Measurements from ENCODE around the gene PGM2L1. TPM values are rescaled to one million over a fixed set of nuclear protein-coding genes. Genes with fewer than 3 reads are reported as not detected.

Gene PGM2L1
- polyA plus RNA-seq = 1 to 10 TPM in 2 of 4 donors, under 1 TPM in 2; 0.45 to 3.1 (median 1.2) TPM
- long read RNA-seq, donor 1 = 0 reads
- long read RNA-seq, donor 2 = 0 reads
- long read RNA-seq, donor 3 = 0 reads
- long read RNA-seq, donor 4 = 0 reads
- long read RNA-seq, donor 5 = 0 reads
- long read RNA-seq, donor 6 = 0 reads
- long read RNA-seq, donor 7 = 0 reads
- long read RNA-seq, donor 8 = 0 reads
- long read RNA-seq, donor 9 = 0 reads
- long read RNA-seq, donor 10, full-length matches to known transcripts = 5 of 21 reads
- long read RNA-seq, donor 10, partial matches to known transcripts = 16 of 21 reads
- long read RNA-seq, donor 10, other reads (novel, unspliced or antisense) = 0 of 21 reads

DNA sequence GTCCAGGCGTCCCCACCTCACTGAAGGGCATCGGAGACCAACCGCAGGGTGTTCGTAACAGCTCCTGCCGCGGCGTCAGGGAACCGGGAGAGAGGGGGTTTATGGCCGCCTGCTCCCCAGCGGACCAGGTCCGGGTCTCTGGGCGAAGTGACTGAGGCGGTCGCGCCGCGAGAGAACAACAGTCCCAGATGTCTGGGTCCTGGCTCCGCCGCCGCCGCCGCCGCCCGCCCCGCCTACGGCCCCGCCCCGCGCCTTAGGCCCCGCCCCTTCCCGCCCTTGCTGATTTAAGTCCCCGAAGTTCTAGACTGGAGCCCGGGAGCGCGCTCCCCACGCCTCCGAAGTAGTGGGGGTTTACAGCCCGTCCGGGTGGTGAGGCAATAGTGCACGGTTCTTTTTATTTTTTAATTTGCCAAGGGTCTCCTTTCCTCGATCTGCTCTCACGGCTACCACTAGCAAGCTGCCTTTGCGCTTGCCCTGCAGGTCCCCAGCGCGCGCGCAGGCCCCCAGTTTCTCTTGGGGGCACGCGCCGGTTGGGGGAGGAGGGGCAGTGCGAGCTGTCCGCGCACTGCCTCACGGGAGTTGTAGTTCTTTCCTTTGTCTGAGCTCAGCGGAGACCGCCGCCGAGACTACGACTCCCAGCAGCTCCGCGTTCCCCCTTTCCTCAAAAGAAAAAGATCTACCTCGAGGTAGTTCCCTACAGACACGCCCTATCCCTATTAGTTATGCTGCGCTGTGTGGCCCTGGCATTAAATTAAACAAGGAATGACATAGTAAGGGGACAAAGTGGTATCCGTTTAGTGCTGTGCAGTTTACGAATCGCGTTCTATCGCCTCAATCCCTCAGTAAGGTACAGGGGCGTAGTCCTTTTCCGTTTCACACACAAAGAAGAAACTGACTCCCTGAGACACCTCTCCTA, at the start of gene PGM2L1:
TSS of gene PGM2L1 (minus strand) at position 190 of the 916 bp plus-strand sequence. CDS start 272 bp downstream, outside the sequence.
- H3K4me1 ChIP-seq (ENCODE audit: control insufficient read depth in 3 of 3, insufficient read depth in 2 of 3, low read depth in 1 of 3, low read length in 2 of 3) = peaks cover 0 to 3% (median 0%) of the 10 kb centered on the region in 3 donors
- peak within 1 kb of the TSS; percentile 68 to 92 (median 90) for H3K27ac ChIP-seq (ENCODE audit: low read depth in 1 of 3, low read length in 2 of 3)
- 0 to 1% (median 0%) methylated on average over 52 to 71 of the region's 71 CpGs for WGBS, 3 donors
- FAIRE-seq (no peak), DNase-seq (peak; percentile 96 to 99)
- H3K9me3 ChIP-seq (ENCODE audit: control insufficient read depth in 2 of 2, insufficient read depth in 1 of 2, low read depth in 1 of 2, low read length in 1 of 2) = no peaks in the 10 kb centered on the region
- peak within 1 kb of the TSS; percentile 85 to 95 (median 94) for H3K4me3 ChIP-seq (ENCODE audit: low read depth in 1 of 3, low read length in 3 of 3)
- no peaks in the 10 kb centered on the region for H3K27me3 ChIP-seq (ENCODE audit: control insufficient read depth in 3 of 3, insufficient read depth in 3 of 3, low read length in 3 of 3)
- no peaks in the 10 kb centered on the region for H3K36me3 ChIP-seq (ENCODE audit: control insufficient read depth in 3 of 3, insufficient read depth in 2 of 3, low read depth in 1 of 3, low read length in 3 of 3)

DNA sequence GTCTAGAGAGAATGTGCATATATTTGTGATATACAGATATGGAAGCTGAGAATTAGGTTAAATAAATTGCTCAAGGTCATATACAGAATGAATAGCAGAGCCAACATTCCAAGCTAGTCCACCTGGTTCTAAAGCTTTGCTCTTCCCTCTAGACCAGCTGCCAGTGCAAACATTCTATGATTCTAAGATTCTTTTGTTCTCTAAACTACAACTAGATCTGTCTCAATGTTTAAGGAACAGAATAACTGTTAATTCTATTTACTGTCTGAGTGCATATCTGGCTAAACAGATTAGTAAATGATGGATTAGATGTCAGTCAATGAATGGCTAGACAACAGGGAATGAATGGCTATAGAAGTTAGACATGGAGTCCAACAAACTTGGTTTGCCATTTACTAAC, 49.5 kb upstream of the PGM2L1 start:
- H3K27ac ChIP-seq (ENCODE audit: low read depth in 1 of 3, low read length in 2 of 3) = no peak overlapping the region
- FAIRE-seq (no peak), DNase-seq (no peak)
- H3K27me3 ChIP-seq (ENCODE audit: control insufficient read depth in 3 of 3, insufficient read depth in 3 of 3, low read length in 3 of 3) = no peaks in the 10 kb centered on the region
- H3K36me3 ChIP-seq (ENCODE audit: control insufficient read depth in 3 of 3, insufficient read depth in 2 of 3, low read depth in 1 of 3, low read length in 3 of 3) = no peaks in the 10 kb centered on the region
- peaks cover 0 to 15% (median 7%) of the 10 kb centered on the region in 3 donors for H3K4me1 ChIP-seq (ENCODE audit: control insufficient read depth in 3 of 3, insufficient read depth in 2 of 3, low read depth in 1 of 3, low read length in 2 of 3)
- H3K9me3 ChIP-seq (ENCODE audit: control insufficient read depth in 2 of 2, insufficient read depth in 1 of 2, low read depth in 1 of 2, low read length in 1 of 2) = no peaks in the 10 kb centered on the region
- H3K4me3 ChIP-seq (ENCODE audit: low read depth in 1 of 3, low read length in 3 of 3) = no peak overlapping the region

DNA sequence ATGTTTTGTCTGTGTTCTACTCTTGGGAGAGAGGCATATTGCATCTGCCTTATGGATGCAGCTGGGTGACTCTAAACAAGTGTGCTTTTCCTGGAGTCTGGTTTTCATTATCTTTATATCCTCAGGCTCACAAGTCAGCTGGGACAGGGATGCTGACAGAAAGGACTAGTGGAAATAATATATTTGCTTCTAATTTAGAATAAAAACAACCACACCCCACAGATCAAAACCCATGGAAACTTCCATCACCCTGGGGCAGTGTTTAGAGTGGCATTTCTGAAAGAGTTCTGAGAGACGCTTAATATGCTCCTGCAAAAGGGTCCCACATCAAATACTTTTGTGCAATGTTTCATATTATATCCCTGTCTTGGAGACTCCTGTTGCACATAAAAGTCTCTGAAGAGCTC, 48.3 kb upstream of the PGM2L1 start:
- no peaks in the 10 kb centered on the region for H3K27me3 ChIP-seq (ENCODE audit: control insufficient read depth in 3 of 3, insufficient read depth in 3 of 3, low read length in 3 of 3)
- no peak overlapping the region for H3K27ac ChIP-seq (ENCODE audit: low read depth in 1 of 3, low read length in 2 of 3)
- H3K36me3 ChIP-seq (ENCODE audit: control insufficient read depth in 3 of 3, insufficient read depth in 2 of 3, low read depth in 1 of 3, low read length in 3 of 3) = no peaks in the 10 kb centered on the region
- DNase-seq = no peak
- 86 to 96% (median 88%) methylated on average over 1 of the region's 1 CpG for WGBS, 3 donors
- FAIRE-seq = no peak
- H3K4me1 ChIP-seq (ENCODE audit: control insufficient read depth in 3 of 3, insufficient read depth in 2 of 3, low read depth in 1 of 3, low read length in 2 of 3) = peaks cover 0 to 25% (median 7%) of the 10 kb centered on the region in 3 donors
- H3K9me3 ChIP-seq (ENCODE audit: control insufficient read depth in 2 of 2, insufficient read depth in 1 of 2, low read depth in 1 of 2, low read length in 1 of 2) = no peaks in the 10 kb centered on the region
- H3K4me3 ChIP-seq (ENCODE audit: low read depth in 1 of 3, low read length in 3 of 3) = no peak overlapping the region

DNA sequence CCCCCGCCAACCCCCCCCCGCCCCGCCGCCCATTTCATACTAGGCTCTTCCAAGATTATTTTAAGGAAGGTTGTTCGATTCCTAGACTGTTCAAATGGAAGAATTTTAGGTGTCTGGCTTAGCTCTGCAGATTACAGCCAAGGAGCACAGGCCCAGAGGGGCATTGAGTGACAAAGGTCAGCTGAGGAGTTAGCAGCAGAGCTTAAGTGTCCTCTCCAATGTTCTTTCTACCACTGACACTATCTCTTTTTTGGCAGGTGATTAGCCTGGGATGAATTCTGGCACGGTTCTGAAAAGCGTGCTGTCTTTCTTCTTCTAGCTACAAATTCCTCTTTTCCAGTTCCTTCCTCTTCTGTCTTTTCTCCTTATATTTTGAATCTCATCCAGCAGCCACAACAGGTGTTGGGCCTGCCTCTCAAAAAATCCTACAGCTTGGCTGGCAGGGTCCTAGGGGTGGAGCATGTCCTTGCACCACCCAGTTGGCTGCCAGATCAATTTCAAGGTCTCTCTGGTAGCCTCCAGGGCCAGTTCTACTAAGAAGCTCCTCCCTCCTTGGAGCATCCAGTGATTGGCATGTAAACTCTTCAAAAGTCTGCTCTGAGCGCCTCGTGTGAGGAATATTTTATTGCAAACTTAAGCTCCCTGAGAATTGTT, 46.1 kb upstream of the PGM2L1 start:
- Histone ChIP-seq H3K4me3 (ENCODE audit: low read depth in 1 of 3, low read length in 3 of 3) (no peak overlapping the region), H3K4me1 (ENCODE audit: control insufficient read depth in 3 of 3, insufficient read depth in 2 of 3, low read depth in 1 of 3, low read length in 2 of 3) (peaks cover 0 to 25% (median 7%) of the 10 kb centered on the region in 3 donors), H3K9me3 (ENCODE audit: control insufficient read depth in 2 of 2, insufficient read depth in 1 of 2, low read depth in 1 of 2, low read length in 1 of 2) (peaks cover 0 to 3% of the 10 kb centered on the region in 2 donors), H3K36me3 (ENCODE audit: control insufficient read depth in 3 of 3, insufficient read depth in 2 of 3, low read depth in 1 of 3, low read length in 3 of 3) (no peaks in the 10 kb centered on the region), H3K27me3 (ENCODE audit: control insufficient read depth in 3 of 3, insufficient read depth in 3 of 3, low read length in 3 of 3) (no peaks in the 10 kb centered on the region), H3K27ac (ENCODE audit: low read depth in 1 of 3, low read length in 2 of 3) (no peak overlapping the region)
- 30 to 67% (median 57%) methylated on average over 9 of the region's 9 CpGs for WGBS, 3 donors
- DNase-seq (no peak), FAIRE-seq (no peak)

DNA sequence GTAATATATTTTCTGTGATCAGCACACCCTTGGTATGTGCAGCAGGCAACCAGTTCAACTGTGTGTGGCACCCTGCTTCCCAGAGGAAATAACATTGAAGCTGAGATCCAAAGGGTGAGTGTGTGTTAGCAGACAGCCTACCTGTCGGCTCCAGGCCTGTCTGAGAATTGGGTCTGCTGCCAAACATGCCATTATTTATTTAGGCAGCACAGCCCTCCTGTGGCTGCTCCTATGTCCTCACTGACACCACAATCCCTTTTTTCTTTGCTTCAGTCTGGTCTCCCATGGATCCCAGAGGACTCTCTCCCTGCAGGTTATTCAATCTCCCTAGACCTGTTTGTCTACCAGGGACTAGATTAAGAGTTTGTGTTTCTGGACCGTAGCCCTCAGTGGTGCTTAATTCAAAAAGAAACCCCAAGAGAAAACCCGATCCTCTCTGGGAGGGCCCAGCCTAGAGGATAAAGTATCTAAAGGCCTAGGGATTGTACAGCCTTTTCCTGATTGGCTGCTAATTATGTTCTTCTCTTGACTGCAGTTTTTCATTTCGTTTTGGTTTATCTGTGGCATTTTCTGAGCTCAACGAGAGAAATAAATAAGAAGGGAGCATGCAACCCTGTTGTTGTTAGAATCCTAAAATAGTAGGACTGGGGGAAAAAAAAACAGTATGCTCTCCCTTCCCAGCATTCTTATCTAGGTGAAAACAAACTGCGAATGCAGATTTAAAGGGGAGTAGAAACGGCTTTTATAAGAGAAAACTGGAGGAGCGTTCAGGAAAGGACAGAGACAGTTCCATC, 45.0 kb upstream of the PGM2L1 start:
- H3K4me1 ChIP-seq (ENCODE audit: control insufficient read depth in 3 of 3, insufficient read depth in 2 of 3, low read depth in 1 of 3, low read length in 2 of 3) = peaks cover 0 to 25% (median 7%) of the 10 kb centered on the region in 3 donors
- DNase-seq = peak in 1 of 2 donors; percentile 55
- 28 to 50% (median 43%) methylated on average over 8 of the region's 8 CpGs for WGBS, 3 donors
- H3K27me3 ChIP-seq (ENCODE audit: control insufficient read depth in 3 of 3, insufficient read depth in 3 of 3, low read length in 3 of 3) = no peaks in the 10 kb centered on the region
- H3K36me3 ChIP-seq (ENCODE audit: control insufficient read depth in 3 of 3, insufficient read depth in 2 of 3, low read depth in 1 of 3, low read length in 3 of 3) = no peaks in the 10 kb centered on the region
- no peak for FAIRE-seq
- peak overlapping the region in 1 of 3 donors; percentile 38 for H3K27ac ChIP-seq (ENCODE audit: low read depth in 1 of 3, low read length in 2 of 3)
- no peak overlapping the region for H3K4me3 ChIP-seq (ENCODE audit: low read depth in 1 of 3, low read length in 3 of 3)
- peaks cover 0 to 3% of the 10 kb centered on the region in 2 donors for H3K9me3 ChIP-seq (ENCODE audit: control insufficient read depth in 2 of 2, insufficient read depth in 1 of 2, low read depth in 1 of 2, low read length in 1 of 2)

DNA sequence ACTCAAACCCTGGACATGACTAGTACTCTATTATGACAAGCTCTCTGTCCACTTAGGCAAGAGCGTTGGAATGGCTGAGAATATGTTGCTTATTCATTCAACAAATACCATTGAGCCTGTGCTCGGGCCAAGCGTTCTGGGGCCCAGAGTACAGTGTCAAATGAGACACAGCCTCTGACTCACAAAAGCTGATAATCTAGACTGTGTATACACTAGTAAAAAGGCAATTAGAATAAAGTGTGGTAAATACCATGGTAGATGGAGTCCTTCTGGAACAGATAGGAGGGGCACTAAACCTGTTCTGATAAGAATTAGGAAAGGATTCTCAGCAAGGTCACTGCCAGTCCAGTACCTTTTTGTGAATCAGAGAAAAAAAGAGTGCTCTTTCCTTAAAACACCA, 44.4 kb upstream of the PGM2L1 start:
- H3K4me3 ChIP-seq (ENCODE audit: low read depth in 1 of 3, low read length in 3 of 3) = no peak overlapping the region
- DNase-seq (peak; percentile 67 to 68), FAIRE-seq (no peak)
- H3K36me3 ChIP-seq (ENCODE audit: control insufficient read depth in 3 of 3, insufficient read depth in 2 of 3, low read depth in 1 of 3, low read length in 3 of 3) = no peaks in the 10 kb centered on the region
- 3 to 49% (median 37%) methylated on average over 3 of the region's 3 CpGs for WGBS, 3 donors
- peaks cover 0 to 25% (median 7%) of the 10 kb centered on the region in 3 donors for H3K4me1 ChIP-seq (ENCODE audit: control insufficient read depth in 3 of 3, insufficient read depth in 2 of 3, low read depth in 1 of 3, low read length in 2 of 3)
- H3K27me3 ChIP-seq (ENCODE audit: control insufficient read depth in 3 of 3, insufficient read depth in 3 of 3, low read length in 3 of 3) = no peaks in the 10 kb centered on the region
- peak overlapping the region in 1 of 3 donors; percentile 42 for H3K27ac ChIP-seq (ENCODE audit: low read depth in 1 of 3, low read length in 2 of 3)
- peaks cover 0 to 3% of the 10 kb centered on the region in 2 donors for H3K9me3 ChIP-seq (ENCODE audit: control insufficient read depth in 2 of 2, insufficient read depth in 1 of 2, low read depth in 1 of 2, low read length in 1 of 2)

DNA sequence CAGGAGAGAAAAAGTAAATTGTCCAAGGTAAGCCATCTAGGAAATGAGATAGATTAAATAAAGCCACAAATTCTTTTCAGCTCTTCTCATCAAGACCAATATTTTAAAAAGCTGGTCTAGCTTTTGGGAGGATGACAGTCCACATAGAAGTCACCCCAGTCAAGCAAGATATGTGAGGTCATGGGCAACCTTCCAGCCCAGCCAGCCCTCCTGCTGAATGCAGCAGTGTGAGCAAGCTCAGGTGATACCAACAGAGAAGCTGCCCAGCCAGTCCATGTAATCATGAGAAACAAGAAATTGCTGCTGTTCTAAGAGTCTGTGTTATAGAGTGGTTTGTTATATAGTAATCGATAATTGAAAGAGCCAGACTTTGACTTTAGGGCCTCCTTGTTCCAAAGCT, 40.4 kb upstream of the PGM2L1 start:
- Histone ChIP-seq H3K4me3 (ENCODE audit: low read depth in 1 of 3, low read length in 3 of 3) (no peak overlapping the region), H3K36me3 (ENCODE audit: control insufficient read depth in 3 of 3, insufficient read depth in 2 of 3, low read depth in 1 of 3, low read length in 3 of 3) (no peaks in the 10 kb centered on the region), H3K9me3 (ENCODE audit: control insufficient read depth in 2 of 2, insufficient read depth in 1 of 2, low read depth in 1 of 2, low read length in 1 of 2) (peaks cover 0 to 3% of the 10 kb centered on the region in 2 donors), H3K27me3 (ENCODE audit: control insufficient read depth in 3 of 3, insufficient read depth in 3 of 3, low read length in 3 of 3) (no peaks in the 10 kb centered on the region), H3K4me1 (ENCODE audit: control insufficient read depth in 3 of 3, insufficient read depth in 2 of 3, low read depth in 1 of 3, low read length in 2 of 3) (peaks cover 0 to 27% (median under 1%) of the 10 kb centered on the region in 3 donors), H3K27ac (ENCODE audit: low read depth in 1 of 3, low read length in 2 of 3) (no peak overlapping the region)
- no peak for DNase-seq
- WGBS, 3 donors = 92 to 96% (median 92%) methylated on average over 1 of the region's 1 CpG
- FAIRE-seq = no peak
